ENCODE data around the gene NOXO1. TPM values are rescaled to one million over a fixed set of nuclear protein-coding genes. Genes with fewer than 3 reads are reported as not detected.
A peak's percentile ranks its signal among the peaks of the same experiment; 100 is the strongest.

Gene NOXO1
- total RNA-seq, 6 donors from 2014 or later, result 2.1 to 5.4 (median 5.0) TPM; not detected in 1

- peak overlapping the region in 3 of 4 donors; percentile 86 to 95 (median 92) for H3K27ac ChIP-seq
- WGBS, 2 donors, result 52 to 64% methylated on average over 10 of the region's 10 CpGs
- H3K4me3 ChIP-seq, result peak overlapping the region in 1 of 4 donors; percentile 68
- ATAC-seq (ENCODE audit: low FRiP score in 2 of 2) (no peak), DNase-seq (no peak)
- H3K27me3 ChIP-seq, result no peaks in the 10 kb centered on the region
- no peaks in the 10 kb centered on the region for H3K36me3 ChIP-seq
- H3K4me1 ChIP-seq, result peaks cover 9 to 16% (median 13%) of the 10 kb centered on the region in 4 donors
- TF ChIP-seq POLR2AphosphoS5 (IDR thresholded peaks at IDR 0.05), result no peak
- no peak for TF ChIP-seq CTCF (IDR thresholded peaks at IDR 0.05)
- no peak for TF ChIP-seq POLR2A (IDR thresholded peaks at IDR 0.05)
- no peak for TF ChIP-seq EP300 (IDR thresholded peaks at IDR 0.05)
- no peaks in the 10 kb centered on the region for H3K9me3 ChIP-seq
Observed at GRCh38 chr16:1930338-1930720, 50.9 kb downstream of the NOXO1 start.

GRCh38 chr16:1929578-1930337, 51.5 kb downstream of the NOXO1 start:
- 30 to 32% methylated on average over 5 to 16 of the region's 70 CpGs for WGBS, 2 donors
- no peaks in the 10 kb centered on the region for H3K9me3 ChIP-seq
- DNase-seq (peak; percentile 95 to 99), ATAC-seq (ENCODE audit: low FRiP score in 2 of 2) (peak; percentile 96 to 98)
- TF ChIP-seq POLR2A (IDR thresholded peaks at IDR 0.05) (peak in 1 of 4 donors; percentile 67), EP300 (IDR thresholded peaks at IDR 0.05) (no peak), CTCF (IDR thresholded peaks at IDR 0.05) (peak; percentile 100), POLR2AphosphoS5 (IDR thresholded peaks at IDR 0.05) (peak in 1 of 2 donors; percentile 56)
- peak overlapping the region; percentile 47 to 85 (median 72) for H3K4me3 ChIP-seq
- H3K27me3 ChIP-seq, result no peaks in the 10 kb centered on the region
- H3K4me1 ChIP-seq, result peaks cover 9 to 16% (median 13%) of the 10 kb centered on the region in 4 donors
- peak overlapping the region; percentile 73 to 95 (median 89) for H3K27ac ChIP-seq
- no peaks in the 10 kb centered on the region for H3K36me3 ChIP-seq

DNA sequence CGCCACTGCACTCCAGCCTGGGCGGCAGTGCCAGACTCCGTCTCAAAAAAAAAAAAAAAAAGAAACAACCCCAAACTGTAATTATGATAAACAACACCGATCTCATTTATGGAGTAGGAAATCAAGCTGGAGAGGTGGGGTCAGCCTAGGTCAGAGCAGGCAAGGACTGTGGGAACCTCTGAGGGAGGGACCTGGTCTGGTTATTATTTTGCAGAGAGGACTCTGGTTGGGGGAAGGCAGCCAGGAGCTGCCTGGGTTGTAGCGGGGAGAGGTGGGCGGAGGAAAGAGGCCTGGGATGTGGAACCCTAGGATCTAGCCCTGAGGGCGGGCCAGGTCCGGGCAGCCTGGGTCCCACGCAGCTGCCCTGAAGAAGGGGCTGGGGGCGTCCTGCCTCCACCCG, 52.2 kb downstream of the NOXO1 start:
- TF ChIP-seq POLR2A (IDR thresholded peaks at IDR 0.05) (no peak), EP300 (IDR thresholded peaks at IDR 0.05) (no peak), CTCF (IDR thresholded peaks at IDR 0.05) (no peak), POLR2AphosphoS5 (IDR thresholded peaks at IDR 0.05) (no peak)
- DNase-seq (peak in 1 of 2 donors; percentile 46), ATAC-seq (ENCODE audit: low FRiP score in 2 of 2) (peak; percentile 23 to 62)
- H3K4me3 ChIP-seq, result peak overlapping the region; percentile 47 to 85 (median 72)
- no peaks in the 10 kb centered on the region for H3K27me3 ChIP-seq
- H3K4me1 ChIP-seq, result peaks cover 9 to 16% (median 13%) of the 10 kb centered on the region in 4 donors
- 6 to 10% methylated on average over 7 to 10 of the region's 11 CpGs for WGBS, 2 donors
- peak overlapping the region; percentile 73 to 95 (median 89) for H3K27ac ChIP-seq
- no peaks in the 10 kb centered on the region for H3K9me3 ChIP-seq
- H3K36me3 ChIP-seq, result no peaks in the 10 kb centered on the region

Small RNAs within 50 kb of the gene (small RNA-seq; reads per million reads assigned to genes)
- gene AC005363.2 (0 to 0.20 (median 0.06) reads per million in 4 donors), gene RN7SL219P (0 reads per million in 4 donors), gene SNORA10 (0 reads per million in 4 donors), gene SNORA64 (0 reads per million in 4 donors)

Other genes with a start within 250 kb of the NOXO1 start
- 100 to 1,000 TPM in 2 of 6 donors, 10 to 100 TPM in 4; 57.8 to 155 (median 78.9) TPM for gene NME3, start 209.9 kb downstream of the NOXO1 start, total RNA-seq
- 10 to 100 TPM; 10.8 to 87.0 (median 21.5) TPM for gene EME2, start 208.7 kb downstream of the NOXO1 start, total RNA-seq
- 10 to 100 TPM; 49.2 to 91.7 (median 69.8) TPM for gene MRPS34, start 208.3 kb downstream of the NOXO1 start, total RNA-seq
- gene SPSB3, start 198.9 kb downstream of the NOXO1 start, total RNA-seq, result 100 to 1,000 TPM in 2 of 6 donors, 10 to 100 TPM in 4; 46.2 to 234 (median 64.4) TPM
- gene NUBP2, start 198.5 kb downstream of the NOXO1 start, total RNA-seq, result 10 to 100 TPM; 53.2 to 85.6 (median 60.5) TPM
- 10 to 100 TPM in 1 of 6 donors, 1 to 10 TPM in 5; 1.0 to 11.5 (median 3.1) TPM for gene IGFALS, start 187.8 kb downstream of the NOXO1 start, total RNA-seq
- 100 to 1,000 TPM in 5 of 6 donors, 10 to 100 TPM in 1; 84.5 to 251 (median 122) TPM for gene HAGH, start 154.6 kb downstream of the NOXO1 start, total RNA-seq
- 10 to 100 TPM; 22.1 to 42.1 (median 32.6) TPM for gene FAHD1, start 154.3 kb downstream of the NOXO1 start, total RNA-seq
- under 1 TPM in 1 of 6 donors, not detected in 5; 0.54 TPM for gene MEIOB, start 109.3 kb downstream of the NOXO1 start, total RNA-seq
- 1 to 10 TPM in 2 of 6 donors, under 1 TPM in 2, not detected in 2; 0.44 to 4.0 (median 0.95) TPM for gene HS3ST6, start 63.1 kb downstream of the NOXO1 start, total RNA-seq
- 10 to 100 TPM; 18.2 to 45.3 (median 31.9) TPM for gene MSRB1, start 38.3 kb downstream of the NOXO1 start, total RNA-seq
- not detected for gene RPL3L, start 26.8 kb downstream of the NOXO1 start, total RNA-seq
- 100 to 1,000 TPM in 4 of 6 donors, 10 to 100 TPM in 2; 76.5 to 245 (median 107) TPM for gene NDUFB10, start 21.9 kb downstream of the NOXO1 start, total RNA-seq
- 1,000 to 10,000 TPM; 1,128 to 1,943 (median 1,579) TPM for gene RPS2, start 16.6 kb downstream of the NOXO1 start, total RNA-seq
- gene RNF151, start 14.6 kb downstream of the NOXO1 start, total RNA-seq, result under 1 TPM in 1 of 6 donors, not detected in 5; 0.37 TPM
- gene TBL3, start 9.4 kb downstream of the NOXO1 start, total RNA-seq, result 10 to 100 TPM; 22.0 to 51.6 (median 35.0) TPM
- gene GFER, start 2.7 kb upstream of the NOXO1 start, total RNA-seq, result 10 to 100 TPM in 5 of 6 donors, 1 to 10 TPM in 1; 5.2 to 40.3 (median 24.7) TPM
- 1 to 10 TPM in 1 of 6 donors, under 1 TPM in 3, not detected in 2; 0.15 to 1.4 (median 0.34) TPM for gene SYNGR3, start 8.5 kb upstream of the NOXO1 start, total RNA-seq
- gene ZNF598, start 28.4 kb upstream of the NOXO1 start, total RNA-seq, result 10 to 100 TPM; 20.1 to 62.8 (median 41.7) TPM
- under 1 TPM in 2 of 6 donors, not detected in 4; 0.67 to 0.80 TPM for gene NPW, start 38.3 kb upstream of the NOXO1 start, total RNA-seq
- 100 to 1,000 TPM; 131 to 604 (median 283) TPM for gene NHERF2, start 45.4 kb upstream of the NOXO1 start, total RNA-seq
- gene NTHL1, start 66.4 kb upstream of the NOXO1 start, total RNA-seq, result 10 to 100 TPM; 17.8 to 43.6 (median 28.8) TPM
- gene TSC2, start 66.5 kb upstream of the NOXO1 start, total RNA-seq, result 100 to 1,000 TPM in 4 of 6 donors, 10 to 100 TPM in 2; 47.3 to 296 (median 118) TPM
- gene PKD1, start 154.4 kb upstream of the NOXO1 start, total RNA-seq, result 100 to 1,000 TPM in 3 of 6 donors, 10 to 100 TPM in 3; 75.4 to 567 (median 106) TPM
- gene RAB26, start 167.2 kb upstream of the NOXO1 start, total RNA-seq, result 1 to 10 TPM in 1 of 6 donors, under 1 TPM in 3, not detected in 2; 0.30 to 6.8 (median 0.85) TPM
- 10 to 100 TPM; 34.6 to 72.6 (median 52.9) TPM for gene TRAF7, start 174.3 kb upstream of the NOXO1 start, total RNA-seq
- 1 to 10 TPM in 1 of 6 donors, under 1 TPM in 2, not detected in 3; 0.06 to 1.0 (median 0.15) TPM for gene CASKIN1, start 215.1 kb upstream of the NOXO1 start, total RNA-seq
- gene MLST8, start 224.0 kb upstream of the NOXO1 start, total RNA-seq, result 10 to 100 TPM; 24.6 to 93.2 (median 47.7) TPM
- gene BRICD5, start 229.4 kb upstream of the NOXO1 start, total RNA-seq, result 10 to 100 TPM in 3 of 6 donors, 1 to 10 TPM in 3; 4.0 to 70.2 (median 10.8) TPM
- 10 to 100 TPM; 18.6 to 32.5 (median 21.7) TPM for gene PGP, start 233.4 kb upstream of the NOXO1 start, total RNA-seq
- 100 to 1,000 TPM in 1 of 6 donors, 10 to 100 TPM in 5; 24.9 to 153 (median 32.9) TPM for gene E4F1, start 242.1 kb upstream of the NOXO1 start, total RNA-seq

Data from upper lobe of left lung (tissue), 6 donors.